GM19463 (cell line): ENCODE data around the gene SDK1.
"Not testable (repeated sequence)": the region's sequence is repeated elsewhere in the genome, so short reads cannot be mapped to it uniquely, and the experiment has no call there.

Source experiments
- ATAC-seq: cut with Tn5 transposase; IDR thresholded peaks from one replicate; pipeline ENCODE4 v1.9.1; 2021; ENCODE audit warnings: mild to moderate bottlenecking, moderate library complexity; ENCODE audit not compliant: unreplicated experiment

SDK1 gene

GRCh38 chr7:4273566-4274230 is 972.6 kb downstream of the SDK1 start:
- ATAC-seq = no peak

GRCh38 chr7:4274286-4274685 is 973.2 kb downstream of the SDK1 start:
- no peak for ATAC-seq

GRCh38 chr7:4277936-4278335 is 976.9 kb downstream of the SDK1 start:
- ATAC-seq = no peak

GRCh38 chr7:4279216-4279615 is 978.2 kb downstream of the SDK1 start:
- no peak for ATAC-seq

GRCh38 chr7:4281231-4281993 is 980.4 kb downstream of the SDK1 start:
- ATAC-seq = no peak

GRCh38 chr7:4282434-4283223 is 981.6 kb downstream of the SDK1 start:
- ATAC-seq = no peak

- no peak for ATAC-seq
Measured at GRCh38 chr7:4286351-4286750, 985.3 kb downstream of the SDK1 start.

- no peak for ATAC-seq
Measured at GRCh38 chr7:4288791-4289394, 987.8 kb downstream of the SDK1 start.

GRCh38 chr7:4297165-4297917 is 996.3 kb downstream of the SDK1 start:
- ATAC-seq = no peak

- ATAC-seq = no peak
Measured at GRCh38 chr7:4297918-4298219, 996.8 kb downstream of the SDK1 start.

GRCh38 chr7:4299431-4299830 is 998.4 kb downstream of the SDK1 start:
- ATAC-seq = no peak

- ATAC-seq = no peak
Measured at GRCh38 chr7:4302203-4302905, 1001.3 kb downstream of the SDK1 start.

GRCh38 chr7:4307316-4308204 is 1006.5 kb downstream of the SDK1 start:
- ATAC-seq = no peak

- ATAC-seq = no peak
Measured at GRCh38 chr7:4308205-4308590, 1007.1 kb downstream of the SDK1 start.

- ATAC-seq = not testable (repeated sequence)
Measured at GRCh38 chr7:4313911-4314310, 1012.9 kb downstream of the SDK1 start.

- not testable (repeated sequence) for ATAC-seq
Measured at GRCh38 chr7:4314316-4314715, 1013.3 kb downstream of the SDK1 start.
